ENCODE measurements around the gene ASPG.

Gene ASPG

GRCh38 chr14:104135904-104136471 lies 50.5 kb downstream of the ASPG start:
- no peak for DNase-seq (ENCODE audit: low read depth)

GRCh38 chr14:104136472-104137296 lies 51.2 kb downstream of the ASPG start:
- DNase-seq (ENCODE audit: low read depth): no peak

GRCh38 chr14:104137297-104138097 lies 52.0 kb downstream of the ASPG start:
- peak; percentile 45 for DNase-seq (ENCODE audit: low read depth)

GRCh38 chr14:104138098-104138717 lies 52.7 kb downstream of the ASPG start, which contains the start of gene KIF26A:
TSS of gene KIF26A (plus strand) at chr14:104138587. CDS start at chr14:104138723, 136 bp downstream.
- no peak for DNase-seq (ENCODE audit: low read depth)

GRCh38 chr14:104138718-104139459 lies 53.4 kb downstream of the ASPG start:
- no peak for DNase-seq (ENCODE audit: low read depth)

DNA sequence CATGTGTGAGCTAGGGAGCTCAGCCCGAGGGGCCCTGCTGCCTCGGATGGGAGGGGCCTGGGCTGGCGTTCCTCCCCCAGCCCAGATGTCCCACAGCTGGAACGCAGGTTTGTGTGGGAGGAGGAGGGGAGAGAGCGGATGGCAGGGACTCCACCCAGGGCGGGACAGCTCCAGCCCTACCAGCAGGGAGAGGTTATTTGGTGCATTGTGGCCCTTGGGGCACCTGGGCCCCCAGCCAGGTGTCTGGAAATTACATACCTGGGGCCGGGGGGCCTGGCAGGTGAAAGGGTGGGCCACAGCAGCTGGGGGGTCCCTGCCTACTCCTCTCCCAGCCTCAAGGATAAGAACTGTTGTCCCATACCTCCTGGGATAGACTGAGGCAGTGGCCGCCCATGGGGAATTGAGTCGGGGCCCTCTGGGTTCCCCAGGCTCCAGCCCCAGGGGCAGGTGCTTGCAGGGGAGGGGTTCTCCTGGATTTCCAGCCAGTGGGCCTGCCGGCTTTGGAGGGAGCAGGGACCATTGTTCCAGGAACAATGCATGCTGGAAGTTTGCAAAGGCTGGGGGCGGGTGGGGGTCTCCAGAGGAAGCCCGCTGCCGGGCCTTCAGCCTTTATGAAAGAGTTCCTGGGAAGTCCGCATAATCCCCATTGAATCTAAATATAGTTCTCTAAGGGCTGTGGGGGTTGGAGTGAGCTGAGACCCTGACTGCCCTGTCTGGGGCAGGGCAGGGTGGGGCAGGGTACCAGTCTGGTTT lies 54.1 kb downstream of the ASPG start:
- DNase-seq (ENCODE audit: low read depth): no peak

DNA sequence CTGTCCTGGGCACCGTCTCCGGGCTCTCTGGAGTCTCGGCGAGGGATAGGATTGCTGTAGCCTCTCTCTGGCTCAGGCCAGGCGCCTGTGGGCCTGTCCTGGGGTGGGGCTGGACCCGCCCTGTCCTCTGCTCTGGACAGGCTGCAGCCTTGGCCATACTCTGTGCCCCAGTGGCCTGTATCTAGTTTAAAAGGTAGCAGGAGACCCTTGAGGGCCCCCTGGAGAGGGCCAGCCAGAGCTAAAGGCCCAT lies 54.6 kb downstream of the ASPG start:
- no peak for DNase-seq (ENCODE audit: low read depth)

GRCh38 chr14:104140463-104141331 lies 55.2 kb downstream of the ASPG start:
- DNase-seq (ENCODE audit: low read depth): no peak

- DNase-seq (ENCODE audit: low read depth): no peak
Measured at GRCh38 chr14:104141621-104142091, 56.2 kb downstream of the ASPG start.

- DNase-seq (ENCODE audit: low read depth): no peak
Measured at GRCh38 chr14:104142136-104142945, 56.8 kb downstream of the ASPG start.

GRCh38 chr14:104142946-104143470 lies 57.5 kb downstream of the ASPG start:
- DNase-seq (ENCODE audit: low read depth): no peak

DNA sequence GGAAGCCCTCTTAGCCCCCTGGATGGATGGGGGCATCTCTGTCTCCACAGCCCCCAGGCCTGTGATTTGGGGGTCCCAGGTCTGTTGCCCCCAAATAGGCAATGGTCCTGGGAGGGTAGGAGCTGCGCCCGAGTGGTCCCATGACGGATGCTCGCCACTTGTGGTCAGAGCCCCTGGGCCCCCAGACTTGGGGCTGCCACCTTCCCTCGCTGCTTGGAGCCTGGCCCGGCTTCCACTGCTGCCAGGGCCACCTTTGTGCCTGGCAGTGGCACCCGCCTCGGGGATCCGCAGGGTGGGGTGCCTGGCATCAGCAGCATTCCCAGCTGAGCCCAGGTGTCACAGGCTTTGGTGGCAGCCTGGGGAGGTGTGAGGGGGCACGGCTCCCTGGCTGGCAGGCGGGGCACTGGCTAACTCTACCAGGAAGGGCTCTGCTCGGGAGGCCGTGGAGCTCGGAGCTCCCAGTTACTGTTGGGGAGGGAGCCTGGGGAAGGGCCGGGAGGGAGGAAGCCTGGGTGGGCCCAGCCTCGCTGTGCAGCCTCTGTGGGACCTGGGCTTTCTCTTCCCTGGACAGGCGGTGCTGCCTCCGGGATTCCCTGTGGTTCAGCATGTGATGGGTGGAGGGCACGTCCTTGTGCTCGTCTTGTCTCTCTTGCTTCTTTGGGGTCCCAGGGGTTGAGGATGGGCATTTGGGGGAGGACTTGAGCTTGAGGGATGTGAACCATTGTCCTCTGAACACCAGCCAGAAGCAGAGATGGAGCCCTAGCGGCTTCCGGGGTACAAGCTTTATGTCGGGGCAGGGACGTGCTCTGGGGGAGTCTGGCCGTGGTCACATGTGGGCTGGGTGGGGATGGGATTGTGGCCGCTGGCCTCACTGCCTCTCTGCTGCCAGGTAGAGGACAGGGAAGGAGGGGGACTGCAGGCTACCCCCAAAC lies 58.3 kb downstream of the ASPG start:
- DNase-seq (ENCODE audit: low read depth): no peak

DNA sequence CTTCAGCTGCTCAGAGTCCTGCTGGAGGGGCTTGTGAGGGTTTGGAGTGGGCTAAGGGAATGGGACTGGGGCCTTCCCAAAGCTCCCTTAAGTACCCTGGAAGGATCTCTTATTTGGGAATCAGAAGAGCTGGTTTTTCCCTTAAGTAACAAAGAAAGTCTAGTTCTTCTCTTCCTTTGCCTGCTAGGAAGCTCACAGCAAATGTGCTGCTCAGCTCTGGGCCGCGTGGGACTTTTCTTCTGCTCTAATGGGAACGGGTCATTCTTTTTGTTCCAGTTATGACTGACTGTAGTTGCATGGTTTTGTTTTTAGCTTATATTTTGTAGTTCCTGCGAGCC lies 58.9 kb downstream of the ASPG start:
- DNase-seq (ENCODE audit: low read depth): no peak

GRCh38 chr14:104144911-104145825 lies 59.7 kb downstream of the ASPG start:
- DNase-seq (ENCODE audit: low read depth): no peak

- DNase-seq (ENCODE audit: low read depth): no peak
Measured at GRCh38 chr14:104145826-104146601, 60.5 kb downstream of the ASPG start.

All from activated T-helper 9 cell treated with anti-CD3 and anti-CD28 coated beads, Interleukin-2, amount 50 U/mL, for 16 hours (primary cell).